Spleen (tissue), 11 donors: ENCODE data around the gene MCL1. TPM values are rescaled to one million over a fixed set of nuclear protein-coding genes. Genes with fewer than 3 reads are reported as not detected.

Source experiments
- DNase-seq: peaks from one replicate; pipeline ENCODE4 v3.0.0-alpha.2; 2020
- H3K27ac ChIP-seq, 8 donors: fragments of 200-600 bp; sonication (generic) in 7 of 8; 1 replicate in 4 of 8; 2 replicates in 4 of 8; pipeline versions ENCODE4 v1.5.0 to v1.8.0; 2016 to 2021; ENCODE audit warnings: inconsistent platforms in 4 of 8, mild to moderate bottlenecking in 4 of 8, moderate library complexity in 1 of 8
- H3K27me3 ChIP-seq, 7 donors: fragments of 200-600 bp; sonication (generic) in 6 of 7; replicated peaks in 1 of 7; 1 replicate in 4 of 7; 2 replicates in 3 of 7; pipeline versions ENCODE4 v1.5.0 to v1.8.0; 2016 to 2021; ENCODE audit warnings: inconsistent platforms in 3 of 7, mild to moderate bottlenecking in 1 of 7
- H3K36me3 ChIP-seq, 6 donors: fragments of 200-600 bp; sonication (generic) in 5 of 6; 1 replicate in 4 of 6; 2 replicates in 2 of 6; pipeline versions ENCODE4 v1.5.0 to v1.8.0; 2016 to 2021; ENCODE audit warnings: inconsistent platforms in 2 of 6
- H3K4me1 ChIP-seq, 6 donors: fragments of 200-600 bp; sonication (generic) in 5 of 6; 1 replicate in 3 of 6; 2 replicates in 3 of 6; pipeline versions ENCODE4 v1.5.0 to v1.8.0; 2016 to 2021; ENCODE audit warnings: inconsistent platforms in 3 of 6
- H3K4me3 ChIP-seq, 8 donors: fragments of 200-600 bp; sonication (generic) in 7 of 8; 1 replicate in 4 of 8; 2 replicates in 4 of 8; pipeline versions ENCODE4 v1.5.0 to v1.8.0; 2016 to 2021; ENCODE audit warnings: inconsistent platforms in 4 of 8, mild to moderate bottlenecking in 4 of 8, moderate library complexity in 2 of 8
- H3K9me3 ChIP-seq, 8 donors: fragments of 200-600 bp; sonication (generic) in 7 of 8; 1 replicate in 4 of 8; 2 replicates in 4 of 8; pipeline versions ENCODE4 v1.5.0 to v1.8.0; 2016 to 2021; ENCODE audit warnings: inconsistent platforms in 4 of 8
- CTCF ChIP-seq, 11 experiments: fragments of 200-600 bp in 7 of 11; fragments of 450-650 bp in 4 of 11; sonication (generic) in 4 of 11; IDR thresholded peaks in 8 of 11; conservative IDR thresholded peaks in 3 of 11; 1 replicate in 7 of 11; 2 replicates in 4 of 11; pipeline versions ENCODE4 v1.4.0 to v1.8.0; 2016 to 2021; ENCODE audit warnings: antibody characterized with exemption in 11 of 11, inconsistent platforms in 4 of 11, mild to moderate bottlenecking in 1 of 11
- POLR2A ChIP-seq, 3 donors: fragments of 450-650 bp; IDR thresholded peaks; one replicate each; pipeline ENCODE4 v1.5.1; 2017; ENCODE audit warnings: antibody characterized with exemption in 3 of 3, mild to moderate bottlenecking in 1 of 3
- POLR2AphosphoS5 ChIP-seq, 3 donors: sonication (generic); formaldehyde crosslinking; IDR thresholded peaks; one replicate each; pipeline ENCODE4 v1.5.1; 2017; ENCODE audit warnings: antibody characterized with exemption in 3 of 3
- WGBS, 5 donors: extraction: QIAGEN DNeasy Blood & Tissue Kit in 3 of 5; methylation state at CpG; one replicate each; pipeline versions ENCODE4 v1.1.5 to v1.1.7; 2013 to 2018; 5-methylcytosine and 5-hydroxymethylcytosine counted together
- intact Hi-C: fragments of 100-400 bp; cut with DNase I; formaldehyde crosslinking; loops from one replicate; pipeline ENCODE4 v1.15.0; 2023; ENCODE audit warnings: low total_unique reads
- polyA plus RNA-seq, 3 donors: library from polyadenylated mRNA; stranded (reverse); fragments of 200-250 nt; gene quantifications; one replicate each; pipeline ENCODE4 v1.2.1, GENCODE V29; 2013
- total RNA-seq, 7 donors: library from RNA; depleted of rRNA in 3 of 7; stranded (reverse); fragments of >200 nt in 3 of 7; fragmentation: NEBNext Ultra II Directional in 4 of 7; extraction: Animal tissue kit (Norgen Biotek cat#: 25700) in 4 of 7; gene quantifications; one replicate each; pipeline versions ENCODE4 v1.1.0 to v1.2.1, GENCODE V29; 2016 to 2021
- donor health status: healthy with polysubstance abuse.
- donor health status: DM: no; HTN: no; CAD: no; lungs with moderate emphysema.
- donor health status: DM: no; HTN: no; CAD: no.
- donor health status: Bipolar disorder and iron deficiency.
- donor health status: healthy.
- donor health status: DM: no; HTN: no; CAD: no.
- donor health status: DM: yes; HTN: yes; CAD: no.

Gene MCL1
- total and polyA plus RNA-seq, 10 donors: 75.8 to 435 (median 299) TPM

- no peaks in the 10 kb centered on the region for H3K9me3 ChIP-seq
- peak; percentile 76 to 82 (median 80) for TF ChIP-seq POLR2AphosphoS5 (IDR thresholded peaks at IDR 0.05)
- no peak for TF ChIP-seq POLR2A (IDR thresholded peaks at IDR 0.05)
- TF ChIP-seq CTCF (IDR thresholded peaks at IDR 0.05 in 8 of 11, conservative IDR thresholded peaks at IDR 0.05 in 3 of 11): peak in 1 of 11 experiments; percentile 17
- WGBS, 5 donors: 18 to 29% (median 24%) methylated on average over 12 to 13 of the region's 13 CpGs
- intact Hi-C loops: no loop called here
- DNase-seq: peak; percentile 91
- peaks cover 30 to 83% (median 57%) of the 10 kb centered on the region in 6 donors for H3K4me1 ChIP-seq
- H3K27me3 ChIP-seq: peaks cover 0 to 33% (median 0%) of the 10 kb centered on the region in 7 donors
- H3K36me3 ChIP-seq: peaks cover 0 to 37% (median 0%) of the 10 kb centered on the region in 6 donors
- H3K4me3 ChIP-seq: peak overlapping the region in 1 of 8 donors; percentile 41
- peak overlapping the region in 7 of 8 donors; percentile 59 to 86 (median 79) for H3K27ac ChIP-seq
These were observed 27.1 kb downstream of the MCL1 start for GRCh38 chr1:150552128-150552910.

- peak overlapping the region in 7 of 8 donors; percentile 11 to 86 (median 79) for H3K27ac ChIP-seq
- H3K4me1 ChIP-seq: peaks cover 30 to 77% (median 57%) of the 10 kb centered on the region in 6 donors
- no peak for DNase-seq
- H3K4me3 ChIP-seq: peak overlapping the region in 1 of 8 donors; percentile 41
- intact Hi-C loops: no loop called here
- no peaks in the 10 kb centered on the region for H3K9me3 ChIP-seq
- H3K27me3 ChIP-seq: peaks cover 0 to 37% (median 0%) of the 10 kb centered on the region in 7 donors
- H3K36me3 ChIP-seq: peaks cover 0 to 31% (median 0%) of the 10 kb centered on the region in 6 donors
- TF ChIP-seq CTCF (IDR thresholded peaks at IDR 0.05 in 8 of 11, conservative IDR thresholded peaks at IDR 0.05 in 3 of 11) (no peak), POLR2A (IDR thresholded peaks at IDR 0.05) (no peak), POLR2AphosphoS5 (IDR thresholded peaks at IDR 0.05) (no peak)
- 5 to 36% (median 11%) methylated on average over 1 of the region's 1 CpG for WGBS, 5 donors
These were observed 27.7 kb downstream of the MCL1 start for GRCh38 chr1:150551784-150552127.

- Histone ChIP-seq H3K4me3 (no peak overlapping the region), H3K36me3 (peaks cover 0 to 26% (median 0%) of the 10 kb centered on the region in 6 donors), H3K9me3 (no peaks in the 10 kb centered on the region), H3K27ac (peak overlapping the region; percentile 17 to 86 (median 78)), H3K27me3 (peaks cover 0 to 43% (median 0%) of the 10 kb centered on the region in 7 donors), H3K4me1 (peaks cover 30 to 72% (median 57%) of the 10 kb centered on the region in 6 donors)
- no peak for TF ChIP-seq CTCF (IDR thresholded peaks at IDR 0.05 in 8 of 11, conservative IDR thresholded peaks at IDR 0.05 in 3 of 11)
- TF ChIP-seq POLR2AphosphoS5 (IDR thresholded peaks at IDR 0.05): peak in 1 of 3 donors; percentile 24
- intact Hi-C loops: no loop called here
- WGBS, 5 donors: 44 to 47% (median 46%) methylated on average over 10 to 11 of the region's 11 CpGs
- DNase-seq: no peak
These were observed 28.2 kb downstream of the MCL1 start for GRCh38 chr1:150551051-150551783.
